ENCODE measurements around the gene CAPN12. TPM values are rescaled to one million over a fixed set of nuclear protein-coding genes. Genes with fewer than 3 reads are reported as not detected.
A peak's percentile ranks its signal among the peaks of the same experiment; 100 is the strongest.

The CAPN12 gene
- polyA plus RNA-seq, 4 donors, result 2.4 to 46.2 (median 14.4) TPM

DNA sequence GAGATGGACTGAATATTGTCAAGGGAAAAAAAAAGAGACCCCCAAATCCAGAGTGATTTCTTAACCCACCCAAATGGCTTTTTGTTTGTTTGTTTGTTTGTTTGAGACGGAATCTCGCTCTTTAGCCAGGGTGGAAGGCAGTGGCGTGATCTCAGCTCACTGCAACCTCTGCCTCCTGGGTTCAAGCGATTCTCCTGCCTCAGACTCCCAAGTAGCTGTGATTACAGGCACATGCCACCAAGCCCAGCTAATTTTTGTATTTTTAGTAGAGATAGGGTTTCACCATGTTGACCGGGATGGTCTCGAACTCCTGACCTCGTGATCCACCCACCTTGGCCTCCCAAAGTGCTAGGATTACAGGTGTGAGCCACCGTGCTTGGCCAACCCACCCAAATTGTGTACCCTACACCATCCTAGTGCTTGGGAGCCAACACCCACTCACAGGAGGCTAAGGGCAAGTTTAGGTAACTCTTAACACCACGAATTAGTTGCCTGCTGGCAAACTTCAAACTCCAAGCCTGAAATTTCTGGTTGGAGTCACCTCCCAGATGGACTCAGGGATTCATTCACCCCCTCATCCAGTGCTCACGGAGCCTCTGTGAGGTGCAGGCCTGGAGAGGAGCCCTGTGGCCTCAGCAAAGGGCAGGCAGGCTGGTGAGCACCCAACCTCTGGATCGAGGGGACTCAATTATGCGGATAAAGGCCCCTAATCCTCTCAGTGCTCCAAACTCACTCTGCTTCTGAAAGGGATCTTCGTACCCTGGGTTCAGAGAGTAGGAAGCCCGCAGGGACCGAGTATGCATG, 59.2 kb downstream of the CAPN12 start:
- H3K4me1 ChIP-seq (ENCODE audit: control insufficient read depth in 3 of 3, insufficient read depth in 2 of 3, low read depth in 1 of 3, low read length in 2 of 3), result peaks cover 26 to 89% (median 39%) of the 10 kb centered on the region in 3 donors
- peaks cover 0 to 71% (median 0%) of the 10 kb centered on the region in 3 donors for H3K36me3 ChIP-seq (ENCODE audit: control insufficient read depth in 3 of 3, insufficient read depth in 2 of 3, low read depth in 1 of 3, low read length in 3 of 3)
- H3K27ac ChIP-seq (ENCODE audit: low read depth in 1 of 3, low read length in 2 of 3), result peak overlapping the region; percentile 93 to 99 (median 99)
- H3K4me3 ChIP-seq (ENCODE audit: low read depth in 1 of 3, low read length in 3 of 3), result no peak overlapping the region
- no peaks in the 10 kb centered on the region for H3K27me3 ChIP-seq (ENCODE audit: control insufficient read depth in 3 of 3, insufficient read depth in 3 of 3, low read length in 3 of 3)
- FAIRE-seq (no peak), DNase-seq (no peak)
- no peaks in the 10 kb centered on the region for H3K9me3 ChIP-seq (ENCODE audit: control insufficient read depth in 2 of 2, insufficient read depth in 1 of 2, low read depth in 1 of 2, low read length in 1 of 2)
- 53 to 69% (median 65%) methylated on average over 15 of the region's 15 CpGs for WGBS, 3 donors

DNA sequence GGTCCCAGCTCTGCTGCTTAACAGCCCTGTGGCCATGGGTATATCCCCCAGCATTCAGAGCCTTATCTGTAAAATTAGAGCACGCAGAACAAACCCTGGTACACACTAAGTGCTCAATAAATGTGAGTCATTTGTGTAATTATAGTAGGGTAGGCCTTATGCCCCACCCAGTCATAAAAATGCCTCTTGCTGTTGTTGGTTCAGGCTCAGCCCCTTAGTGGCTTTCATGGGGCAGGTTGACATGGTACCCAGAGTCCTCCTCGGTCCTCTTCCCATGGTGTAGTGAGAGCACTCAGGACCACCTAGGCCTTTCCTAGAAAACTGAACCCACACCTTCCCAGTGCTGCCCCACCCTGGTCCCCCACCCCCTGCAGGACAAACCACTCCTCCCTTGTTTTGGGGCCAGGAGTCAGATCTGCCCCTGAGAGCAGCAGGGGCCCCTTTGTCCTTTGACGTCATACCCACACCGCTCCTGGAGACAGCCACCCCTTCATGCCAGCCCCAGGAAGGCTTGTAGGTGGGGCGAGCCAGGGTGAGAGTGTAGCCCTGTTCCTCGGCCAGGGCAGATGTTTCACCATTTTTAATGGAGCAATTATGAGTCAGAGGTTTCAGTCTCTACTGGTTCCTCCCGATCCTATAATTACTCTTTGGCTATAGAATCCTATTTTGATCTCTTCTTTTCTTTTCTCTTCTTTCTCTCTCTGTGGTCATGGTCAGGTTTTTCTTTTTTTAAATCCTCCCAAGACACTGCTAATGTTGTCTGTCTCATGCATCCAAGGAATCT, 60.0 kb downstream of the CAPN12 start:
- Histone ChIP-seq H3K9me3 (ENCODE audit: control insufficient read depth in 2 of 2, insufficient read depth in 1 of 2, low read depth in 1 of 2, low read length in 1 of 2) (no peaks in the 10 kb centered on the region), H3K36me3 (ENCODE audit: control insufficient read depth in 3 of 3, insufficient read depth in 2 of 3, low read depth in 1 of 3, low read length in 3 of 3) (peaks cover 0 to 71% (median 0%) of the 10 kb centered on the region in 3 donors), H3K27me3 (ENCODE audit: control insufficient read depth in 3 of 3, insufficient read depth in 3 of 3, low read length in 3 of 3) (no peaks in the 10 kb centered on the region), H3K4me1 (ENCODE audit: control insufficient read depth in 3 of 3, insufficient read depth in 2 of 3, low read depth in 1 of 3, low read length in 2 of 3) (peaks cover 26 to 92% (median 40%) of the 10 kb centered on the region in 3 donors), H3K4me3 (ENCODE audit: low read depth in 1 of 3, low read length in 3 of 3) (no peak overlapping the region), H3K27ac (ENCODE audit: low read depth in 1 of 3, low read length in 2 of 3) (peak overlapping the region; percentile 93 to 99 (median 99))
- FAIRE-seq (no peak), DNase-seq (peak; percentile 95 to 97)
- WGBS, 3 donors, result 0 to 32% (median 19%) methylated on average over 7 of the region's 7 CpGs

- WGBS, 3 donors, result 9 to 36% (median 18%) methylated on average over 10 of the region's 10 CpGs
- Histone ChIP-seq H3K27me3 (ENCODE audit: control insufficient read depth in 3 of 3, insufficient read depth in 3 of 3, low read length in 3 of 3) (no peaks in the 10 kb centered on the region), H3K36me3 (ENCODE audit: control insufficient read depth in 3 of 3, insufficient read depth in 2 of 3, low read depth in 1 of 3, low read length in 3 of 3) (peaks cover 0 to 76% (median 0%) of the 10 kb centered on the region in 3 donors), H3K9me3 (ENCODE audit: control insufficient read depth in 2 of 2, insufficient read depth in 1 of 2, low read depth in 1 of 2, low read length in 1 of 2) (no peaks in the 10 kb centered on the region), H3K4me3 (ENCODE audit: low read depth in 1 of 3, low read length in 3 of 3) (no peak overlapping the region), H3K27ac (ENCODE audit: low read depth in 1 of 3, low read length in 2 of 3) (peak overlapping the region; percentile 95 to 99 (median 99)), H3K4me1 (ENCODE audit: control insufficient read depth in 3 of 3, insufficient read depth in 2 of 3, low read depth in 1 of 3, low read length in 2 of 3) (peaks cover 30 to 92% (median 46%) of the 10 kb centered on the region in 3 donors)
- peak; percentile 97 to 99 for DNase-seq
- FAIRE-seq, result no peak
Measured at GRCh38 chr19:38683393-38684077, 60.7 kb downstream of the CAPN12 start.

DNA sequence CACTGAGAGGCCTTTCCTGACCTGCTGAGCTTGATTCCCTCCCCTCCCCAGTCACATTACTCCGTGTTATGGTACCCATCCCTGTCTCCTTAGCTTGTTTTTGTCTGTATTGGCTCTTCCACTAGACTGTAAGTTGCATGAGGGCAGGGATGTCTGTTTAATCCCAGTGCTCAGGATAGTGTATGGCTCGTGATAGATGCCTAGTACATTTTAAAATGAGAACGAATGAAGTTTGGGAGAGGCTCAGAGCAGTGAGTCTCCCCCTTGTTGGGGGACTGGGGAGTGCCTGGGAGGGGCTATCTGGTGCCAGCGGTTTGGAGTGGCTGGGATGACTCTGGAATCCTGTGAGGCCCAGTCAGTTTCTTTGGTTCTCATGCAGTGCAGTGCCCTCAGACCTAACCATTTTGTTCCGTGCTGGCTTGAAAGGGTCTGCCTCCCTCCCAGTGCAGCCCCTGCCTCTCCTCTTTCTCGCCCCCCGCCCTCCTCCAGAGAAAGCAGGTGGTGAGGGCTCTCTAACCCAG, 61.3 kb downstream of the CAPN12 start:
- Histone ChIP-seq H3K4me3 (ENCODE audit: low read depth in 1 of 3, low read length in 3 of 3) (no peak overlapping the region), H3K9me3 (ENCODE audit: control insufficient read depth in 2 of 2, insufficient read depth in 1 of 2, low read depth in 1 of 2, low read length in 1 of 2) (no peaks in the 10 kb centered on the region), H3K27ac (ENCODE audit: low read depth in 1 of 3, low read length in 2 of 3) (peak overlapping the region; percentile 95 to 99 (median 99)), H3K36me3 (ENCODE audit: control insufficient read depth in 3 of 3, insufficient read depth in 2 of 3, low read depth in 1 of 3, low read length in 3 of 3) (peaks cover 0 to 76% (median 0%) of the 10 kb centered on the region in 3 donors), H3K4me1 (ENCODE audit: control insufficient read depth in 3 of 3, insufficient read depth in 2 of 3, low read depth in 1 of 3, low read length in 2 of 3) (peaks cover 30 to 93% (median 51%) of the 10 kb centered on the region in 3 donors), H3K27me3 (ENCODE audit: control insufficient read depth in 3 of 3, insufficient read depth in 3 of 3, low read length in 3 of 3) (no peaks in the 10 kb centered on the region)
- DNase-seq (no peak), FAIRE-seq (no peak)
- WGBS, 3 donors, result 50 to 73% (median 72%) methylated on average over 7 of the region's 7 CpGs

GRCh38 chr19:38682195-38682867, 61.9 kb downstream of the CAPN12 start:
- Histone ChIP-seq H3K27me3 (ENCODE audit: control insufficient read depth in 3 of 3, insufficient read depth in 3 of 3, low read length in 3 of 3) (no peaks in the 10 kb centered on the region), H3K4me3 (ENCODE audit: low read depth in 1 of 3, low read length in 3 of 3) (no peak overlapping the region), H3K4me1 (ENCODE audit: control insufficient read depth in 3 of 3, insufficient read depth in 2 of 3, low read depth in 1 of 3, low read length in 2 of 3) (peaks cover 32 to 93% (median 54%) of the 10 kb centered on the region in 3 donors), H3K36me3 (ENCODE audit: control insufficient read depth in 3 of 3, insufficient read depth in 2 of 3, low read depth in 1 of 3, low read length in 3 of 3) (peaks cover 0 to 81% (median 0%) of the 10 kb centered on the region in 3 donors), H3K9me3 (ENCODE audit: control insufficient read depth in 2 of 2, insufficient read depth in 1 of 2, low read depth in 1 of 2, low read length in 1 of 2) (no peaks in the 10 kb centered on the region), H3K27ac (ENCODE audit: low read depth in 1 of 3, low read length in 2 of 3) (peak overlapping the region; percentile 95 to 99 (median 99))
- DNase-seq (no peak), FAIRE-seq (no peak)
- 88 to 96% (median 90%) methylated on average over 11 of the region's 11 CpGs for WGBS, 3 donors

Other genes starting within 250 kb of the CAPN12 start
- 10 to 100 TPM in 1 of 4 donors, 1 to 10 TPM in 2, under 1 TPM in 1; 0.45 to 10.8 (median 3.4) TPM for gene MAP4K1, start 126.5 kb downstream of the CAPN12 start, polyA plus RNA-seq
- 100 to 1,000 TPM; 257 to 710 (median 626) TPM for gene EIF3K, start 125.3 kb downstream of the CAPN12 start, polyA plus RNA-seq
- gene ACTN4, start 96.8 kb downstream of the CAPN12 start, polyA plus RNA-seq, result 100 to 1,000 TPM; 188 to 790 (median 308) TPM
- gene LGALS7, start 29.0 kb upstream of the CAPN12 start, polyA plus RNA-seq, result 1 to 10 TPM in 2 of 4 donors, not detected in 2; 1.1 to 9.2 TPM
- 1 to 10 TPM in 3 of 4 donors, not detected in 1; 2.0 to 5.4 (median 4.9) TPM for gene LGALS7B, start 44.7 kb upstream of the CAPN12 start, polyA plus RNA-seq
- gene LGALS4, start 68.5 kb upstream of the CAPN12 start, polyA plus RNA-seq, result 1,000 to 10,000 TPM; 1,130 to 3,807 (median 2,480) TPM
- 100 to 1,000 TPM; 218 to 344 (median 321) TPM for gene ECH1, start 87.3 kb upstream of the CAPN12 start, polyA plus RNA-seq
- gene HNRNPL, start 105.5 kb upstream of the CAPN12 start, polyA plus RNA-seq, result 100 to 1,000 TPM; 118 to 256 (median 177) TPM
- gene RINL, start 133.8 kb upstream of the CAPN12 start, polyA plus RNA-seq, result 10 to 100 TPM in 2 of 4 donors, 1 to 10 TPM in 2; 1.3 to 33.2 (median 9.8) TPM
- 10 to 100 TPM; 35.4 to 80.3 (median 70.8) TPM for gene SIRT2, start 155.1 kb upstream of the CAPN12 start, polyA plus RNA-seq
- 10 to 100 TPM; 16.9 to 45.4 (median 43.8) TPM for gene NFKBIB, start 155.5 kb upstream of the CAPN12 start, polyA plus RNA-seq
- 1 to 10 TPM in 2 of 4 donors, under 1 TPM in 1, not detected in 1; 0.95 to 1.9 (median 1.1) TPM for gene CCER2, start 167.7 kb upstream of the CAPN12 start, polyA plus RNA-seq
- gene SARS2, start 186.3 kb upstream of the CAPN12 start, polyA plus RNA-seq, result 10 to 100 TPM; 21.9 to 42.0 (median 27.4) TPM
- 10 to 100 TPM; 25.4 to 78.2 (median 70.1) TPM for gene MRPS12, start 186.5 kb upstream of the CAPN12 start, polyA plus RNA-seq
- gene FBXO17, start 231.3 kb upstream of the CAPN12 start, polyA plus RNA-seq, result 10 to 100 TPM in 1 of 4 donors, 1 to 10 TPM in 3; 2.4 to 88.2 (median 6.2) TPM

Measured in small intestine (tissue), 7 donors.